Liver (tissue), 9 donors: ENCODE data around the gene ITLN1. TPM values are rescaled to one million over a fixed set of nuclear protein-coding genes. Genes with fewer than 3 reads are reported as not detected.
"Not testable (repeated sequence)": the region's sequence is repeated elsewhere in the genome, so short reads cannot be mapped to it uniquely, and the experiment has no call there.

Experiments
- DNase-seq: peaks from one replicate; pipeline ENCODE4 v3.0.0-alpha.2; 2017; ENCODE audit warnings: low spot score
- H3K27ac ChIP-seq, 2 donors: one replicate each; pipeline ENCODE4 v1.7.0; 2013; ENCODE audit warnings: inconsistent platforms in 2 of 2, low read length in 2 of 2, control low read depth in 1 of 2, low read depth in 1 of 2, mild to moderate bottlenecking in 1 of 2
- H3K27me3 ChIP-seq, 4 donors: one replicate each; pipeline versions ENCODE4 v1.6.1 to v1.7.0; 2013; ENCODE audit warnings: low read length in 3 of 4, inconsistent platforms in 1 of 4, mild to moderate bottlenecking in 1 of 4, moderate library complexity in 1 of 4; ENCODE audit not compliant: control insufficient read depth in 4 of 4, insufficient read depth in 4 of 4
- H3K36me3 ChIP-seq, 4 donors: one replicate each; pipeline versions ENCODE4 v1.6.1 to v1.7.0; 2013; ENCODE audit warnings: low read length in 3 of 4, mild to moderate bottlenecking in 3 of 4, low read depth in 1 of 4, moderate library complexity in 1 of 4; ENCODE audit not compliant: control insufficient read depth in 4 of 4, insufficient read depth in 3 of 4
- H3K4me1 ChIP-seq, 4 donors: one replicate each; pipeline versions ENCODE4 v1.6.1 to v1.7.0; 2013; ENCODE audit warnings: low read length in 3 of 4, mild to moderate bottlenecking in 3 of 4, moderate library complexity in 1 of 4; ENCODE audit not compliant: control insufficient read depth in 4 of 4, insufficient read depth in 4 of 4
- H3K4me3 ChIP-seq, 3 donors: one replicate each; pipeline versions ENCODE4 v1.6.1 to v1.7.0; 2013; ENCODE audit warnings: low read length in 3 of 3, control low read depth in 1 of 3, low read depth in 1 of 3, mild to moderate bottlenecking in 1 of 3
- H3K9ac ChIP-seq, 2 donors: one replicate each; pipeline ENCODE4 v1.7.0; 2013; ENCODE audit warnings: low read length in 2 of 2, mild to moderate bottlenecking in 2 of 2, moderate library complexity in 2 of 2, control low read depth in 1 of 2, low read depth in 1 of 2
- H3K9me3 ChIP-seq, 4 donors: one replicate each; pipeline versions ENCODE4 v1.6.1 to v1.7.0; 2013; ENCODE audit warnings: low read length in 3 of 4; ENCODE audit not compliant: control insufficient read depth in 4 of 4
- EGR1 ChIP-seq, 2 donors: IDR thresholded peaks; 2 replicates each; pipeline ENCODE4 v1.6.1; 2016 to 2018; ENCODE audit warnings: antibody characterized with exemption in 2 of 2, low read depth in 2 of 2
- HNF4G ChIP-seq: IDR thresholded peaks from 2 replicates; pipeline ENCODE4 v1.6.1; 2016; ENCODE audit warnings: antibody characterized with exemption
- NR2F2 ChIP-seq: IDR thresholded peaks from 2 replicates; pipeline ENCODE4 v1.6.1; 2016; ENCODE audit warnings: antibody characterized with exemption
- REST ChIP-seq: IDR thresholded peaks from 2 replicates; pipeline ENCODE4 v1.6.1; 2016; ENCODE audit warnings: antibody characterized with exemption, mild to moderate bottlenecking
- RXRA ChIP-seq, 2 donors: IDR thresholded peaks; 2 replicates each; pipeline ENCODE4 v1.6.1; 2017 to 2018; ENCODE audit warnings: antibody characterized with exemption in 2 of 2, mild to moderate bottlenecking in 1 of 2
- SP1 ChIP-seq: IDR thresholded peaks from 2 replicates; pipeline ENCODE4 v1.6.1; 2018; ENCODE audit warnings: antibody characterized with exemption, mild to moderate bottlenecking
- TAF1 ChIP-seq: conservative IDR thresholded peaks from 2 replicates; pipeline ENCODE4 v1.6.1; 2016; ENCODE audit warnings: antibody characterized with exemption, mild to moderate bottlenecking
- ZBTB33 ChIP-seq: IDR thresholded peaks from 2 replicates; pipeline ENCODE4 v1.6.1; 2016; ENCODE audit warnings: antibody characterized with exemption
- WGBS: extraction: QIAGEN DNeasy Blood & Tissue Kit; methylation state at CpG from one replicate; pipeline ENCODE4 v1.1.7; 2013; 5-methylcytosine and 5-hydroxymethylcytosine counted together
- polyA plus RNA-seq, 2 donors: library from polyadenylated mRNA; stranded (reverse) in 1 of 2; unstranded in 1 of 2; fragments of 200-250 nt in 1 of 2; fragments of >200 nt in 1 of 2; fragmentation: Nextera tagmentation in 1 of 2; extraction: Ambion mirVana in 1 of 2; gene quantifications; one replicate each; pipeline versions ENCODE4 v1.2.1 to v1.2.3, GENCODE V29; 2013 to 2015
- total RNA-seq, 2 donors: library from RNA; depleted of rRNA; stranded (reverse); fragments of >200 nt; gene quantifications; one replicate each; pipeline ENCODE4 v1.2.3, GENCODE V29; 2014
- donor health status: healthy.
- donor health status: healthy.
- donor health status: healthy.
- donor health status: healthy.
- donor health status: healthy.

ITLN1 gene
- total and polyA plus RNA-seq, 4 donors = 3.7 to 13.4 (median 5.5) TPM

- no peak for TF ChIP-seq REST
Observed at GRCh38 chr1:160905617-160905989, 20.6 kb upstream of the ITLN1 start (continued).

- no peak for DNase-seq
Observed at GRCh38 chr1:160904783-160905616, 20.0 kb upstream of the ITLN1 start.

GRCh38 chr1:160902251-160902650 is 17.3 kb upstream of the ITLN1 start:
- H3K4me1 ChIP-seq, H3K27me3 ChIP-seq, H3K36me3 ChIP-seq, H3K4me3 ChIP-seq, H3K9me3 ChIP-seq, H3K9ac ChIP-seq, H3K27ac ChIP-seq, DNase-seq: not testable (repeated sequence)
- 78% methylated on average over 1 of the region's 1 CpG for WGBS

More at GRCh38 chr1:160904783-160905616, 20.0 kb upstream of the ITLN1 start:
- Histone ChIP-seq H3K27ac (no peak overlapping the region), H3K36me3 (no peaks in the 10 kb centered on the region), H3K4me1 (no peaks in the 10 kb centered on the region), H3K9me3 (no peaks in the 10 kb centered on the region), H3K27me3 (no peaks in the 10 kb centered on the region), H3K9ac (no peak overlapping the region), H3K4me3 (no peak overlapping the region)
- no peak for TF ChIP-seq EGR1 (IDR thresholded peaks at IDR 0.05; ENCODE audit: low read depth in 2 of 2)
- peak; percentile 69 for TF ChIP-seq NR2F2
- TF ChIP-seq RXRA (IDR thresholded peaks at IDR 0.05) = no peak
- no peak for TF ChIP-seq HNF4G
- TF ChIP-seq SP1 = no peak
- 80% methylated on average over 8 of the region's 8 CpGs for WGBS

GRCh38 chr1:160901768-160902167 is 16.8 kb upstream of the ITLN1 start:
- Histone ChIP-seq H3K36me3 (no peaks in the 10 kb centered on the region), H3K27me3 (no peaks in the 10 kb centered on the region), H3K27ac (no peak overlapping the region), H3K9me3 (no peaks in the 10 kb centered on the region), H3K4me1 (no peaks in the 10 kb centered on the region), H3K4me3 (no peak overlapping the region), H3K9ac (no peak overlapping the region)
- TF ChIP-seq NR2F2 = no peak
- TF ChIP-seq ZBTB33 = no peak
- no peak for TF ChIP-seq REST
- TF ChIP-seq TAF1 = no peak
- 87% methylated on average over 2 of the region's 2 CpGs for WGBS
- no peak for DNase-seq

- 72% methylated on average over 3 of the region's 3 CpGs for WGBS
Observed at GRCh38 chr1:160900683-160901082, 15.7 kb upstream of the ITLN1 start.

More at GRCh38 chr1:160900683-160901082, 15.7 kb upstream of the ITLN1 start:
- H3K4me1 ChIP-seq, H3K4me3 ChIP-seq, H3K27ac ChIP-seq, H3K27me3 ChIP-seq, H3K36me3 ChIP-seq, H3K9me3 ChIP-seq, DNase-seq, H3K9ac ChIP-seq: not testable (repeated sequence)
